GM12864 (cell line): ENCODE results near the gene AK3.
"Not testable (repeated sequence)": the region's sequence is repeated elsewhere in the genome, so short reads cannot be mapped to it uniquely, and the experiment has no call there.

Experiments used
- DNase-seq: peaks from one replicate; pipeline ENCODE4 v3.0.0-alpha.2; 2011; ENCODE audit warnings: low read depth
- H3K4me3 ChIP-seq: 2 replicates; pipeline ENCODE4 v1.5.1; 2011; ENCODE audit warnings: mild to moderate bottlenecking, low read depth, low read length, control low read depth
- TF ChIP-seq, protein P1 (sequence below): IDR thresholded peaks from 2 replicates; pipeline ENCODE4 v1.5.1; 2011; ENCODE audit warnings: low read depth, mild to moderate bottlenecking, moderate library complexity, low read length, control low read depth, inconsistent platforms; ENCODE audit errors: missing control alignments

The AK3 gene

DNA sequence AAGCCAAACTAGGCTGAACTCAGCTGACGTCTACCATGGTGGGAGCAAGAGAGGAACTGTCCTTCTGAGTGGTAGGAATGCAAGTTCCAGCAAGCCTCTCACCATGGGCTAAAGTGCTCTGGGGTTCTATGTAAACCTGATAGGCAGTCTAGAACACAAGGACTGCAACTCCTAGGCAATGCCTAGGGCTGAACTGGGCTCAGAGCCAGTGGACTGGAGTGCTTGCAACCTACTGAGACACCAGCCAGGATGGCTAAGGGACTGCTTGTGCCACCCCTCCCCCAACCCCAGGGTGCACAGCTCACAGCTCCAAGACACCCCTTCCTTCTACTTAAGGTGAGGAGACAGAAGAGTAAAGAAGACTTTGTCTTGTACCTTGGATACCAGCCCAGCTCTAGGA is 39.6 kb upstream of the AK3 start:
- H3K4me3 ChIP-seq = no peak overlapping the region
- no peak for DNase-seq
- TF ChIP-seq, protein P1, sequence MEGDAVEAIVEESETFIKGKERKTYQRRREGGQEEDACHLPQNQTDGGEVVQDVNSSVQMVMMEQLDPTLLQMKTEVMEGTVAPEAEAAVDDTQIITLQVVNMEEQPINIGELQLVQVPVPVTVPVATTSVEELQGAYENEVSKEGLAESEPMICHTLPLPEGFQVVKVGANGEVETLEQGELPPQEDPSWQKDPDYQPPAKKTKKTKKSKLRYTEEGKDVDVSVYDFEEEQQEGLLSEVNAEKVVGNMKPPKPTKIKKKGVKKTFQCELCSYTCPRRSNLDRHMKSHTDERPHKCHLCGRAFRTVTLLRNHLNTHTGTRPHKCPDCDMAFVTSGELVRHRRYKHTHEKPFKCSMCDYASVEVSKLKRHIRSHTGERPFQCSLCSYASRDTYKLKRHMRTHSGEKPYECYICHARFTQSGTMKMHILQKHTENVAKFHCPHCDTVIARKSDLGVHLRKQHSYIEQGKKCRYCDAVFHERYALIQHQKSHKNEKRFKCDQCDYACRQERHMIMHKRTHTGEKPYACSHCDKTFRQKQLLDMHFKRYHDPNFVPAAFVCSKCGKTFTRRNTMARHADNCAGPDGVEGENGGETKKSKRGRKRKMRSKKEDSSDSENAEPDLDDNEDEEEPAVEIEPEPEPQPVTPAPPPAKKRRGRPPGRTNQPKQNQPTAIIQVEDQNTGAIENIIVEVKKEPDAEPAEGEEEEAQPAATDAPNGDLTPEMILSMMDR = no peak

DNA sequence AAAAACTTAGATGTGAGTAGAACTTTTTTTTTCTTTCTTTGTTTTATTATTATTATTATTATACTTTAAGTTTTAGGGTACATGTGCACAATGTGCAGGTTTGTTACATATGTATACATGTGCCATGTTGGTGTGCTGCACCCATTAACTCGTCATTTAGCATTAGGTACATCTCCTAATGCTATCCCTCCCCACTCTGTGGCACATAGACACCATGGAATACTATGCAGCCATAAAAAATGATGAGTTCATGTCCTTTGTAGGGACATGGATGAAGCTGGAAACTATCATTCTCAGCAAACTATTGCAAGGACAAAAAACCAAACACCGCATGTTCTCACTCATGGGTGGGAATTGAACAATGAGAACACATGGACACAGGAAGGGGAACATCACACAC is 34.0 kb upstream of the AK3 start:
- not testable (repeated sequence) for DNase-seq, H3K4me3 ChIP-seq

DNA sequence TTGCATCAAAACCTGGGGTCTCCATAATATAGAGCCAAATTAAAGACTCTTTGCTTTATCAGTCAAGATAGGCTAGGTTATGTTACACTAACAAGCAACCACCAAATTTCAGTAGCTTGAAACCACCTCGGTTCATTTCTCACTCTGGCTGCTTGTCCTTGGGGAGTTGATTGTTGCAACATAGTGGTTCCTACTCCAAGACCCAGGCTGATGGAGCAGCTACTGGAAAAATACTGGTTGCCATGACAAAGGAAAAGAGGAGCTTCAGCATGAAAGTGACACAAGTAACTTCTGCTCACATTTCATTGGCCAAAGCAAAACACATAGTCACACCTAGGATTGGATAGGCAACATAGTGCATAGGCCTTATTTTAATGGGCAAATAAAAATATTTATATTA is 33.2 kb upstream of the AK3 start:
- DNase-seq = no peak
- H3K4me3 ChIP-seq = no peak overlapping the region
- TF ChIP-seq, protein P1 = no peak

DNA sequence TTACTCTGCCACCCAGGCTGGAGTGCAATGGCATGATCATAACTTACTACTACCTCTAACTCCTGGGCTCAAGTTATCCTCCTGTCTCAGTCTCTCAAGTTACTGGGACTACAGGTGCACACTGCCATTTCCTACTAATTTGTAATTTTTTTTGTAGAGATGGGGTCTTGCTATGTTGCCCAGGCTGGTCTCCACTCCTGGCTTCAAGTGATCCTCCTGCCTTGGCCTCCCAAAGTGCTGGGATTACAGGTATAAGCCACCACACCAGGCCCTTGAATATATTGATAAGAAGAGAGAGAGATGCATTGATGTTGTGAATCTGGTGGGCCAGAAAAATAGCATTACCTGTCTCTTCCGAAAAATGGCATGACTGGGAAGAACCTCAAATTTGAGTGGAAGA is 30.8 kb upstream of the AK3 start:
- TF ChIP-seq, protein P1 = no peak
- no peak for DNase-seq
- H3K4me3 ChIP-seq = no peak overlapping the region

DNA sequence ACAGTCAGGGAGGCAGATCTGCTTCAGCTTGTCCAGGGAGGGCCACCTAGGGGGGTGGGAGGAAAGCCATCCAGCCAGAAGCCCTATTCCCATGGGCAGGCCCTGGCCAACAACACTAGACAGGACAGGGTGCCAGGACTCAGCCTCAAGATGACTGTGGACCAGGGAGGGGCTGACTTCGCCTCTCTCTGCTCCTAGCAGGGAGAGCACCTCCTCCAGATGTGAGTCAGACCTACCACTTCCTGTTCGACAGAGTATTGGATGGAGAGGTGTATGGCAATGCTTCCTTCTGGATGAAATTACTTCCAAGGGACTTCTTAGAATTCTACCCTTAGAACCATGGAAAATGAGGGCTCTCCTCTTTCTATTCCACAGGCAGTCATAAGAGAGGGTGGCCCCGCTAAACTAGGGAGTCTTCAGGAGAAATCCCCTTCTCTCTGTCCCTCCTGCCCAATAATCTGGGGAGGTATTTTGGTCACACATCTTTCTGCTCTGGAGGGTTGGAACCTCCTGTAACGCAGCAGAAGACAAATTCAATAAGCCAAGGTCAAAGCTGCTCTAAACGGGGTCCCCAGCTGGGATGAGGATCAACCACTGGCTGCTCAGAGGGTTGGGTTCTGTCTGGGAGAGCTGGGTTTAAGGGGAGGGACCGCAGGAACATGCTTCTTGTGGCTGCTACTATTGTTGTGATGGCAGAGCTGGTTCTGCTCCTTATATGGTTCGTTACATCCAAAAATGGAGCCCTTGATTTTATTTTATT is 28.5 kb upstream of the AK3 start:
- DNase-seq = no peak
- H3K4me3 ChIP-seq = no peak overlapping the region
- TF ChIP-seq, protein P1 = no peak

DNA sequence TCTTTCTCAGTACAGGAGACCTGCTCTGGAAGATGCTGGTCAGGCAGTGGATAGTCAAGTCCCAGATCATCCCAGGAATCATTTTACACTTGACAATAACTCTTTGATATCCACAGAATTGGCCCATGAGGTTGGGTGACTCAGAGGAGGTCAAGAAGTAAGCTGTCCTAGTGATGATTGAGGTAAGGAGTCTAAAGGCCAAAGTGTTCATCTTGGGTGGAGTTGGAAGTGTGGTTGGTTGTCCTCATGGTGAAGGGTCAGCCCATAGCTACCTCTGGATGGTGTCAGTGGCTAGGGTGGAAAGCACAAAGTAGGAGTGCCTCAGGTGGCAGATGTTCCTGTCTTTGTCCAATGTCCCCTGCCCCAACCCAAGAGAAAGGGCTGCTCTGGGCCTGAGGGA is 27.7 kb upstream of the AK3 start:
- TF ChIP-seq, protein P1 = no peak
- H3K4me3 ChIP-seq = no peak overlapping the region
- no peak for DNase-seq

DNA sequence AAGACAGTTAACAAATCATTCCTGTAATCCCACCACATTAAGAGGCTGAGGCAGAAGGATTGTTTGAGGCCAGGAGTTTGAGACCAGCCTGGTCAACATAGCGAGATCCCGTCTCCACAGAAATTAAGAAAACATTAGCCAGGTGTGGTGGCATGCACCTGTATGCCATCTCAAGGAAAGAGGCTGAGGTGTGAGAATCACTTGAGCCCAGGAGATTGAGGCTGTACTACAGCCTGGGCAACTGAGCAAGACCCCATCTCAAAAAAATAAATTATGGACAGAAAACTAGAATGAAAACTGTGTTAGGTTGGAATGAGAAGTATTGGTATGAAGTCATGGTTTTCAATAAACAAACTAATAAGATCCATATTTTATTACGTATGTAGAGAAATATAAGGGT is 23.0 kb upstream of the AK3 start:
- H3K4me3 ChIP-seq = no peak overlapping the region
- DNase-seq = no peak
- TF ChIP-seq, protein P1 = no peak
